ENCODE measurements around the gene RNU6-9.
A peak's percentile ranks its signal among the peaks of the same experiment; 100 is the strongest.

Gene RNU6-9

DNA sequence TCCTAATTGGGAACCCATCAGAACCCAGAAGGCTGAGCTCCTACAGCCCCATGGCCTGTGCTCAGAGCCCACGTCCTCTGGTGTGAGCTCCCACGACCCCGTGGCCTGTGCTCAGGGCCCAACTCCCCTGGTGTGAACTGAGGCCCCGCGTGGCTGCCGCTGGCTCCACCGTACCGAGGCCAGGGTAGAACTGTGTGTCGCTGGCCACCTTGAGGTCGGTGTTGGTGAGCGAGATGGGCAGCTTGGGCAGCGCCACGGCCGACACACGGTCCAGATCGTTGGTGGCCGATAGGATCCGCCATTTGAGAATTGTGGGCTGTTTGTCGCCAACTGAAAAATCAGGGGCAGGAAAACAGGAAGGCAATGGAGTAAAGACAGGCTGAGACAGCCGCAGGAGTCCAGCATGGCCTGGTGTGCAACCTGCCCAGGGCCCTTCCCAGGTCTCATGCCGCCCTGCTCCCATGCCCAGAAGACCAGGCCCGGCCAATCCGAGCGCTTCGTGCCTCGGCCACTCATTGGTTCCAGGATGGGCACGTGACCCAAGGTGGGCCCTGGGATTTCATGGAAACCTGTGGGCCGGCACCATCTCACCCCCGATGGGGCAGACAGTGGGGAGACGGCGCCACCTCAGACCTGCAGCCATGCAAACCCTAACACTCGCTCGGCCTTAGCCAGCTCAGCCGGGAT lies 11.8 kb upstream of the RNU6-9 start:
- DNase-seq (ENCODE audit: low read depth), result no peak
- H3K4me3 ChIP-seq (ENCODE audit: control insufficient read depth, low read depth, low read length), result no peak overlapping the region
- no peak for TF ChIP-seq CTCF (IDR thresholded peaks at IDR 0.05; ENCODE audit: control insufficient read depth, insufficient read depth, low read depth, low read length, missing control alignments)

DNA sequence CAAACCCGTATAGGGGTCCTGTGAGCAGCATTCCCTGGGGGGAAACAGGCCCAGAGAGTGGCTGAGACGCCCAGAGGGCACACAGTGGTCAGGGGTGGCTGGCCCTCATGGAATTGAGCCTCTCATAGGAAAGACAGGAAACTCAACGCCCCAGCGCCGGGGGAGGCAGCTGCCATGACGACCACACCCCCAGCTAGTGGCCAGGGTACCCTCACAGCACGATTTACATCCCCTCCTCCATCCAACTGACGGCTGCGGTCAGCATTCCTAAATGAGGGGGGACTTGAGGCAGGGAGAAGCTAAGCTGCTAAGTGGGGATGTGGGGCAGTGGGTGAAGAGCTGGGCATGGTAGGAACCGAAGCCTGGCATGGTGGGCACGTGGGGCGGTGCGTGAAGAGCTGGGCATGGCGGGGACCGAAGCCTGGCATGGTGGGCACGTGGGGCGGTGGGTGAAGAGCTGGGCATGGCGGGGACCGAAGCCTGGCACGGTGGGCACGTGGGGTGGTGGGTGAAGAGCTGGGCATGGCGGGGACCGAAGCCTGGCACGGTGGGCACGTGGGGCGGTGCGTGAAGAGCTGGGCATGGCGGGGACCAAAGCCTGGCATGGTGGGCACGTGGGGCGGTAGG lies 10.3 kb upstream of the RNU6-9 start:
- no peak overlapping the region for H3K4me3 ChIP-seq (ENCODE audit: control insufficient read depth, low read depth, low read length)
- TF ChIP-seq CTCF (IDR thresholded peaks at IDR 0.05; ENCODE audit: control insufficient read depth, insufficient read depth, low read depth, low read length, missing control alignments), result no peak
- DNase-seq (ENCODE audit: low read depth), result no peak

- DNase-seq (ENCODE audit: low read depth), result no peak
- no peak for TF ChIP-seq CTCF (IDR thresholded peaks at IDR 0.05; ENCODE audit: control insufficient read depth, insufficient read depth, low read depth, low read length, missing control alignments)
- H3K4me3 ChIP-seq (ENCODE audit: control insufficient read depth, low read depth, low read length), result no peak overlapping the region
Observed at GRCh38 chr19:883661-884211, 9.5 kb upstream of the RNU6-9 start.

- DNase-seq (ENCODE audit: low read depth), result no peak
- no peak overlapping the region for H3K4me3 ChIP-seq (ENCODE audit: control insufficient read depth, low read depth, low read length)
- TF ChIP-seq CTCF (IDR thresholded peaks at IDR 0.05; ENCODE audit: control insufficient read depth, insufficient read depth, low read depth, low read length, missing control alignments), result no peak
Observed at GRCh38 chr19:884420-885211, 8.7 kb upstream of the RNU6-9 start.

DNA sequence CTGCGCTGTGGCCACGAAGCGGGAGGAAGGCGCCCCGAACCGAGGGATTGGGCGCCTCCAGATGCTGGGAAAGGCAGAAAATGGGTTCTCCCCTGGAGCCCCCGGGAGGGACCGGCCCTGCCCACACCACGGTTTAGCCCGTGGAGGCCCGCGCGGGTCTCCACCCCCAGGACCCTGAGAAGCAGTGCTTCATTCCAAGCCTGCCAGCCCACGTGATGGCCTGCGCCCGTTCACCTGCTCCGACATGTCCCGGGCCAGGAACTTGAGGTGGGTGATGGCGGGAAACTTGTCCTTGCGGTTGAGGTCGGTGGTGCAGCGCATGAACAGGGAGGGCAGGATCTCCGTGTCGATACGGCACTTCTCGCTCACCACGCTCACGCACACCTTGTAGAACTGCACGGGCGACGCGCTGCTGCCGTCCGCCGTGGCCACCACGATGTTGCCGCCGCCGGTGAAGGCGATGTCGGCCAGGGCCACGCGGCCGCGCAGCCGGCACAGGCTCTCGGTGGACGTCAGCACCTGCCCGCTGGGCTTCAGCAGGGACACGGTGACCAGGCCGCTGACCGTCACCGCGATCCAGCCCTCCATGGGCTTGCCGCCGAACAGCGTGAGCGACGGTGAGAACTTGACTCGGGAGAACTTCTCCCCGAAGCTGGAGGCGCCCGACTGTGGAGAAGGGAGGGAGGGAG lies 7.6 kb upstream of the RNU6-9 start:
- no peak for TF ChIP-seq CTCF (IDR thresholded peaks at IDR 0.05; ENCODE audit: control insufficient read depth, insufficient read depth, low read depth, low read length, missing control alignments)
- no peak for DNase-seq (ENCODE audit: low read depth)
- H3K4me3 ChIP-seq (ENCODE audit: control insufficient read depth, low read depth, low read length), result no peak overlapping the region

- H3K4me3 ChIP-seq (ENCODE audit: control insufficient read depth, low read depth, low read length), result no peak overlapping the region
- TF ChIP-seq CTCF (IDR thresholded peaks at IDR 0.05; ENCODE audit: control insufficient read depth, insufficient read depth, low read depth, low read length, missing control alignments), result no peak
- peak; percentile 25 for DNase-seq (ENCODE audit: low read depth)
Observed at GRCh38 chr19:887072-887471, 6.2 kb upstream of the RNU6-9 start.
